ENCODE data around the gene TFR2.
A peak's percentile ranks its signal among the peaks of the same experiment; 100 is the strongest.

The TFR2 gene

GRCh38 chr7:100613412-100614175 is 27.8 kb downstream of the TFR2 start:
- DNase-seq (ENCODE audit: low read depth, low spot score), result no peak

- peak; percentile 35 for DNase-seq (ENCODE audit: low read depth, low spot score)
These were observed 28.5 kb downstream of the TFR2 start for GRCh38 chr7:100612730-100613390.

- DNase-seq (ENCODE audit: low read depth, low spot score), result peak; percentile 100
These were observed 29.2 kb downstream of the TFR2 start, which contains the start of gene MOSPD3 for GRCh38 chr7:100611983-100612729. Gene MOSPD3 (plus strand): TSS chr7:100612540. CDS start chr7:100612792, 252 bp downstream.

- no peak for DNase-seq (ENCODE audit: low read depth, low spot score)
These were observed 31.4 kb downstream of the TFR2 start for GRCh38 chr7:100609958-100610357.

GRCh38 chr7:100607111-100607510 is 34.2 kb downstream of the TFR2 start:
- DNase-seq (ENCODE audit: low read depth, low spot score), result no peak

GRCh38 chr7:100606313-100606712 is 35.0 kb downstream of the TFR2 start:
- no peak for DNase-seq (ENCODE audit: low read depth, low spot score)

GRCh38 chr7:100604976-100605911 is 36.1 kb downstream of the TFR2 start:
- peak; percentile 46 for DNase-seq (ENCODE audit: low read depth, low spot score)

- peak; percentile 84 for DNase-seq (ENCODE audit: low read depth, low spot score)
These were observed 37.0 kb downstream of the TFR2 start for GRCh38 chr7:100604028-100604975.

GRCh38 chr7:100603726-100604027 is 37.7 kb downstream of the TFR2 start:
- DNase-seq (ENCODE audit: low read depth, low spot score), result peak; percentile 73

- DNase-seq (ENCODE audit: low read depth, low spot score), result peak; percentile 79
These were observed 38.2 kb downstream of the TFR2 start for GRCh38 chr7:100602889-100603725.

GRCh38 chr7:100600730-100601038 is 40.7 kb downstream of the TFR2 start:
- DNase-seq (ENCODE audit: low read depth, low spot score), result no peak

- no peak for DNase-seq (ENCODE audit: low read depth, low spot score)
These were observed 41.2 kb downstream of the TFR2 start for GRCh38 chr7:100599911-100600729.

- DNase-seq (ENCODE audit: low read depth, low spot score), result no peak
These were observed 42.9 kb downstream of the TFR2 start for GRCh38 chr7:100598425-100598824.

GRCh38 chr7:100595188-100595587 is 46.2 kb downstream of the TFR2 start:
- no peak for DNase-seq (ENCODE audit: low read depth, low spot score)

- no peak for DNase-seq (ENCODE audit: low read depth, low spot score)
These were observed 49.8 kb downstream of the TFR2 start for GRCh38 chr7:100591596-100591995.

- DNase-seq (ENCODE audit: low read depth, low spot score), result no peak
These were observed 51.1 kb downstream of the TFR2 start for GRCh38 chr7:100590077-100590737.

GRCh38 chr7:100589341-100589947 is 51.9 kb downstream of the TFR2 start:
- no peak for DNase-seq (ENCODE audit: low read depth, low spot score)

- no peak for DNase-seq (ENCODE audit: low read depth, low spot score)
These were observed 52.9 kb downstream of the TFR2 start for GRCh38 chr7:100588438-100588837.
